ENCODE measurements around the gene AQP12B. TPM values are rescaled to one million over a fixed set of nuclear protein-coding genes. Genes with fewer than 3 reads are reported as not detected.

AQP12B gene
- total and polyA plus RNA-seq, 2 of the 8 experiments (the other 6 are each of a cell fraction or from before 2014, with no cell fraction given), result not detected

DNA sequence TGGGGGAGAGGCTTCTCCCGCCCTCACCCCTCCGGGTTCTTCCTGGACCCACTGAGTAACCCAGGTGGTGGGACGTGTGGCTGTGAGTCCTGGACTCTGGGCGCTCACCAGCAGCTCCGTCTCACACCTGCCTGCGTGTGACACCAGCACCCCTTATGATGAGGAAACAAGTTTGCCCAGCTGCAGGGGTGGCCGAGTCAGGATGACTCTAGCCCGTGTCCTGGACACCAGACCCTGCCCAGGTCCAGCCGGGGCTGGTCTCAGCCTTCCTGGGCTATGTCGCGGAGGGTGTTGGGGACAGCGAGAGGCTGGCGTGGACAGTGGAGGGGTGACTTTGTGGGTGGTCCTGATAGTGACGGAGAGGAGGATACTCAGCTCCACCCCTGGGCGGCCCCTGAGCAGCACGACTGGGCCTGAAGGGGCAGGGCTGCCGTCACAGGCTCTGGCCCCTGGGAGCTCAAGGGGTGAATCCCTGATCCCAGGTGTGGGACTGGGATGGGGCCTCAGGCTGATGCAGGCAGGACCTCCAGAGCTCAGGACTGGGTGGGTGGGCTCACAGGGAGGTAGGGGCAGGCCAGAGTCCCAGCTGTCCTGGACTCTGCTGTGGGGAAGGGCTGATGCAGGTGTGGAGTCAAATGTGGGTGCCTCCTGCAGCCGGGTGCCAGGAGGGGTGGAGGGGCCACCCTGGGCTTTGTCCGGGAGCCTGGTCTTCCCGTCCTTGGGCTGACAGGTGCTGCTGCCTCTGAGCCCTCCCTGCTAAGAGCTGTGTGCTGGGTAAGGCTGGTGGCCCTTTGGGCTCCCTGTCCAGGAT, 53.7 kb downstream of the AQP12B start (continued):
- TF ChIP-seq, protein P1, sequence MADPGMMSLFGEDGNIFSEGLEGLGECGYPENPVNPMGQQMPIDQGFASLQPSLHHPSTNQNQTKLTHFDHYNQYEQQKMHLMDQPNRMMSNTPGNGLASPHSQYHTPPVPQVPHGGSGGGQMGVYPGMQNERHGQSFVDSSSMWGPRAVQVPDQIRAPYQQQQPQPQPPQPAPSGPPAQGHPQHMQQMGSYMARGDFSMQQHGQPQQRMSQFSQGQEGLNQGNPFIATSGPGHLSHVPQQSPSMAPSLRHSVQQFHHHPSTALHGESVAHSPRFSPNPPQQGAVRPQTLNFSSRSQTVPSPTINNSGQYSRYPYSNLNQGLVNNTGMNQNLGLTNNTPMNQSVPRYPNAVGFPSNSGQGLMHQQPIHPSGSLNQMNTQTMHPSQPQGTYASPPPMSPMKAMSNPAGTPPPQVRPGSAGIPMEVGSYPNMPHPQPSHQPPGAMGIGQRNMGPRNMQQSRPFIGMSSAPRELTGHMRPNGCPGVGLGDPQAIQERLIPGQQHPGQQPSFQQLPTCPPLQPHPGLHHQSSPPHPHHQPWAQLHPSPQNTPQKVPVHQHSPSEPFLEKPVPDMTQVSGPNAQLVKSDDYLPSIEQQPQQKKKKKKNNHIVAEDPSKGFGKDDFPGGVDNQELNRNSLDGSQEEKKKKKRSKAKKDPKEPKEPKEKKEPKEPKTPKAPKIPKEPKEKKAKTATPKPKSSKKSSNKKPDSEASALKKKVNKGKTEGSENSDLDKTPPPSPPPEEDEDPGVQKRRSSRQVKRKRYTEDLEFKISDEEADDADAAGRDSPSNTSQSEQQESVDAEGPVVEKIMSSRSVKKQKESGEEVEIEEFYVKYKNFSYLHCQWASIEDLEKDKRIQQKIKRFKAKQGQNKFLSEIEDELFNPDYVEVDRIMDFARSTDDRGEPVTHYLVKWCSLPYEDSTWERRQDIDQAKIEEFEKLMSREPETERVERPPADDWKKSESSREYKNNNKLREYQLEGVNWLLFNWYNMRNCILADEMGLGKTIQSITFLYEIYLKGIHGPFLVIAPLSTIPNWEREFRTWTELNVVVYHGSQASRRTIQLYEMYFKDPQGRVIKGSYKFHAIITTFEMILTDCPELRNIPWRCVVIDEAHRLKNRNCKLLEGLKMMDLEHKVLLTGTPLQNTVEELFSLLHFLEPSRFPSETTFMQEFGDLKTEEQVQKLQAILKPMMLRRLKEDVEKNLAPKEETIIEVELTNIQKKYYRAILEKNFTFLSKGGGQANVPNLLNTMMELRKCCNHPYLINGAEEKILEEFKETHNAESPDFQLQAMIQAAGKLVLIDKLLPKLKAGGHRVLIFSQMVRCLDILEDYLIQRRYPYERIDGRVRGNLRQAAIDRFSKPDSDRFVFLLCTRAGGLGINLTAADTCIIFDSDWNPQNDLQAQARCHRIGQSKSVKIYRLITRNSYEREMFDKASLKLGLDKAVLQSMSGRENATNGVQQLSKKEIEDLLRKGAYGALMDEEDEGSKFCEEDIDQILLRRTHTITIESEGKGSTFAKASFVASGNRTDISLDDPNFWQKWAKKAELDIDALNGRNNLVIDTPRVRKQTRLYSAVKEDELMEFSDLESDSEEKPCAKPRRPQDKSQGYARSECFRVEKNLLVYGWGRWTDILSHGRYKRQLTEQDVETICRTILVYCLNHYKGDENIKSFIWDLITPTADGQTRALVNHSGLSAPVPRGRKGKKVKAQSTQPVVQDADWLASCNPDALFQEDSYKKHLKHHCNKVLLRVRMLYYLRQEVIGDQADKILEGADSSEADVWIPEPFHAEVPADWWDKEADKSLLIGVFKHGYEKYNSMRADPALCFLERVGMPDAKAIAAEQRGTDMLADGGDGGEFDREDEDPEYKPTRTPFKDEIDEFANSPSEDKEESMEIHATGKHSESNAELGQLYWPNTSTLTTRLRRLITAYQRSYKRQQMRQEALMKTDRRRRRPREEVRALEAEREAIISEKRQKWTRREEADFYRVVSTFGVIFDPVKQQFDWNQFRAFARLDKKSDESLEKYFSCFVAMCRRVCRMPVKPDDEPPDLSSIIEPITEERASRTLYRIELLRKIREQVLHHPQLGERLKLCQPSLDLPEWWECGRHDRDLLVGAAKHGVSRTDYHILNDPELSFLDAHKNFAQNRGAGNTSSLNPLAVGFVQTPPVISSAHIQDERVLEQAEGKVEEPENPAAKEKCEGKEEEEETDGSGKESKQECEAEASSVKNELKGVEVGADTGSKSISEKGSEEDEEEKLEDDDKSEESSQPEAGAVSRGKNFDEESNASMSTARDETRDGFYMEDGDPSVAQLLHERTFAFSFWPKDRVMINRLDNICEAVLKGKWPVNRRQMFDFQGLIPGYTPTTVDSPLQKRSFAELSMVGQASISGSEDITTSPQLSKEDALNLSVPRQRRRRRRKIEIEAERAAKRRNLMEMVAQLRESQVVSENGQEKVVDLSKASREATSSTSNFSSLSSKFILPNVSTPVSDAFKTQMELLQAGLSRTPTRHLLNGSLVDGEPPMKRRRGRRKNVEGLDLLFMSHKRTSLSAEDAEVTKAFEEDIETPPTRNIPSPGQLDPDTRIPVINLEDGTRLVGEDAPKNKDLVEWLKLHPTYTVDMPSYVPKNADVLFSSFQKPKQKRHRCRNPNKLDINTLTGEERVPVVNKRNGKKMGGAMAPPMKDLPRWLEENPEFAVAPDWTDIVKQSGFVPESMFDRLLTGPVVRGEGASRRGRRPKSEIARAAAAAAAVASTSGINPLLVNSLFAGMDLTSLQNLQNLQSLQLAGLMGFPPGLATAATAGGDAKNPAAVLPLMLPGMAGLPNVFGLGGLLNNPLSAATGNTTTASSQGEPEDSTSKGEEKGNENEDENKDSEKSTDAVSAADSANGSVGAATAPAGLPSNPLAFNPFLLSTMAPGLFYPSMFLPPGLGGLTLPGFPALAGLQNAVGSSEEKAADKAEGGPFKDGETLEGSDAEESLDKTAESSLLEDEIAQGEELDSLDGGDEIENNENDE (IDR thresholded peaks at IDR 0.05; ENCODE audit: insufficient replicate concordance, low read length), result no peak
- TF ChIP-seq POLR2AphosphoS5 (IDR thresholded peaks at IDR 0.05; ENCODE audit: low read depth, low read length) (no peak), CEBPB (IDR thresholded peaks at IDR 0.05; ENCODE audit: low read depth, low read length) (no peak)
- TF ChIP-seq, protein P2, sequence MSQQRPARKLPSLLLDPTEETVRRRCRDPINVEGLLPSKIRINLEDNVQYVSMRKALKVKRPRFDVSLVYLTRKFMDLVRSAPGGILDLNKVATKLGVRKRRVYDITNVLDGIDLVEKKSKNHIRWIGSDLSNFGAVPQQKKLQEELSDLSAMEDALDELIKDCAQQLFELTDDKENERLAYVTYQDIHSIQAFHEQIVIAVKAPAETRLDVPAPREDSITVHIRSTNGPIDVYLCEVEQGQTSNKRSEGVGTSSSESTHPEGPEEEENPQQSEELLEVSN (IDR thresholded peaks at IDR 0.05), result no peak
